ENCODE data around the gene ZNF750. TPM values are rescaled to one million over a fixed set of nuclear protein-coding genes. Genes with fewer than 3 reads are reported as not detected.

ZNF750 gene
- total and polyA plus RNA-seq, 2 of the 13 experiments (the other 11 are each of a cell fraction or from before 2014, with no cell fraction given) = not detected

- TF ChIP-seq E2F1 (CRISPR knock-in tag; IDR thresholded peaks at IDR 0.05) = no peak
- no peak for TF ChIP-seq SUZ12 (IDR thresholded peaks at IDR 0.05; ENCODE audit: low read depth, low read length)
- TF ChIP-seq ZNF724P (CRISPR knock-in tag; IDR thresholded peaks at IDR 0.05; ENCODE audit: borderline replicate concordance) = 0 out of 2 replicates have a peak, but pooled peaks have one; percentile 37
- TF ChIP-seq SMC3 (IDR thresholded peaks at IDR 0.05; ENCODE audit: low read length) = peak; percentile 53; the same call in 1 of the 2 replicates
- no peak for TF ChIP-seq MIER2 (CRISPR knock-in tag; IDR thresholded peaks at IDR 0.05)
- no peak for TF ChIP-seq DPF2 (CRISPR knock-in tag; IDR thresholded peaks at IDR 0.05; ENCODE audit: borderline replicate concordance, low read depth)
- TF ChIP-seq, protein P1, sequence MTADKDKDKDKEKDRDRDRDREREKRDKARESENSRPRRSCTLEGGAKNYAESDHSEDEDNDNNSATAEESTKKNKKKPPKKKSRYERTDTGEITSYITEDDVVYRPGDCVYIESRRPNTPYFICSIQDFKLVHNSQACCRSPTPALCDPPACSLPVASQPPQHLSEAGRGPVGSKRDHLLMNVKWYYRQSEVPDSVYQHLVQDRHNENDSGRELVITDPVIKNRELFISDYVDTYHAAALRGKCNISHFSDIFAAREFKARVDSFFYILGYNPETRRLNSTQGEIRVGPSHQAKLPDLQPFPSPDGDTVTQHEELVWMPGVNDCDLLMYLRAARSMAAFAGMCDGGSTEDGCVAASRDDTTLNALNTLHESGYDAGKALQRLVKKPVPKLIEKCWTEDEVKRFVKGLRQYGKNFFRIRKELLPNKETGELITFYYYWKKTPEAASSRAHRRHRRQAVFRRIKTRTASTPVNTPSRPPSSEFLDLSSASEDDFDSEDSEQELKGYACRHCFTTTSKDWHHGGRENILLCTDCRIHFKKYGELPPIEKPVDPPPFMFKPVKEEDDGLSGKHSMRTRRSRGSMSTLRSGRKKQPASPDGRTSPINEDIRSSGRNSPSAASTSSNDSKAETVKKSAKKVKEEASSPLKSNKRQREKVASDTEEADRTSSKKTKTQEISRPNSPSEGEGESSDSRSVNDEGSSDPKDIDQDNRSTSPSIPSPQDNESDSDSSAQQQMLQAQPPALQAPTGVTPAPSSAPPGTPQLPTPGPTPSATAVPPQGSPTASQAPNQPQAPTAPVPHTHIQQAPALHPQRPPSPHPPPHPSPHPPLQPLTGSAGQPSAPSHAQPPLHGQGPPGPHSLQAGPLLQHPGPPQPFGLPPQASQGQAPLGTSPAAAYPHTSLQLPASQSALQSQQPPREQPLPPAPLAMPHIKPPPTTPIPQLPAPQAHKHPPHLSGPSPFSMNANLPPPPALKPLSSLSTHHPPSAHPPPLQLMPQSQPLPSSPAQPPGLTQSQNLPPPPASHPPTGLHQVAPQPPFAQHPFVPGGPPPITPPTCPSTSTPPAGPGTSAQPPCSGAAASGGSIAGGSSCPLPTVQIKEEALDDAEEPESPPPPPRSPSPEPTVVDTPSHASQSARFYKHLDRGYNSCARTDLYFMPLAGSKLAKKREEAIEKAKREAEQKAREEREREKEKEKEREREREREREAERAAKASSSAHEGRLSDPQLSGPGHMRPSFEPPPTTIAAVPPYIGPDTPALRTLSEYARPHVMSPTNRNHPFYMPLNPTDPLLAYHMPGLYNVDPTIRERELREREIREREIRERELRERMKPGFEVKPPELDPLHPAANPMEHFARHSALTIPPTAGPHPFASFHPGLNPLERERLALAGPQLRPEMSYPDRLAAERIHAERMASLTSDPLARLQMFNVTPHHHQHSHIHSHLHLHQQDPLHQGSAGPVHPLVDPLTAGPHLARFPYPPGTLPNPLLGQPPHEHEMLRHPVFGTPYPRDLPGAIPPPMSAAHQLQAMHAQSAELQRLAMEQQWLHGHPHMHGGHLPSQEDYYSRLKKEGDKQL (CRISPR knock-in tag; IDR thresholded peaks at IDR 0.05; ENCODE audit: low read depth) = no peak
- peak; percentile 83; the same call in 1 of the 2 replicates for TF ChIP-seq ZBTB38 (CRISPR knock-in tag; IDR thresholded peaks at IDR 0.05)
- no peak for TF ChIP-seq ZFY (CRISPR knock-in tag; IDR thresholded peaks at IDR 0.05)
- no peak for TF ChIP-seq TIGD3 (CRISPR knock-in tag; IDR thresholded peaks at IDR 0.05; ENCODE audit: borderline replicate concordance)
- no peak for TF ChIP-seq ZNF224 (CRISPR knock-in tag; IDR thresholded peaks at IDR 0.05)
- TF ChIP-seq RXRB (CRISPR knock-in tag; IDR thresholded peaks at IDR 0.05; ENCODE audit: borderline replicate concordance) = no peak
- no peak for TF ChIP-seq TFDP1 (CRISPR knock-in tag; IDR thresholded peaks at IDR 0.05; ENCODE audit: borderline replicate concordance)
- TF ChIP-seq POLR2G (IDR thresholded peaks at IDR 0.05; ENCODE audit: low read depth, low read length) = 0 out of 2 replicates have a peak, but pooled peaks have one; percentile 26
- no peak for TF ChIP-seq CERS6 (CRISPR knock-in tag; IDR thresholded peaks at IDR 0.05)
- TF ChIP-seq KLF6 (CRISPR knock-in tag; IDR thresholded peaks at IDR 0.05) = no peak
- no peak for TF ChIP-seq TBX3 (IDR thresholded peaks at IDR 0.05; ENCODE audit: borderline replicate concordance)
- TF ChIP-seq CEBPG (CRISPR knock-in tag; IDR thresholded peaks at IDR 0.05) = no peak
- no peak for TF ChIP-seq ZNF501 (CRISPR knock-in tag; IDR thresholded peaks at IDR 0.05)
- TF ChIP-seq YEATS2 (CRISPR knock-in tag; IDR thresholded peaks at IDR 0.05; ENCODE audit: borderline replicate concordance) = no peak
Observed at GRCh38 chr17:82876602-82877379, 37.0 kb upstream of the ZNF750 start (continued).
